IMR-90 (cell line): ENCODE measurements around the gene HEXIM1. TPM values are rescaled to one million over a fixed set of nuclear protein-coding genes. Genes with fewer than 3 reads are reported as not detected.

ENCODE experiments used
- ATAC-seq: fragments of 200-7000 bp; cut with Tn5 transposase; 2 replicates; pipeline ENCODE4 v1.9.1; 2020; ENCODE audit warnings: low read depth, mild to moderate bottlenecking, moderate library complexity
- BruUV-seq: library from RNA; stranded (reverse); fragments of 400-500 nt; replicated peaks from 2 replicates; lab custom pipeline; 2021; lab: Mats Ljungman, UMichigan
- CTCF ChIA-PET: fragments of 300-600 bp; formaldehyde crosslinking; extraction: SDS; loops from one replicate; lab custom pipeline; 2021; ENCODE audit warnings: antibody characterized with exemption; lab: Yijun Ruan, JAX
- POLR2A ChIA-PET: fragments of 300-600 bp; sonication (Branson Sonifier 250); formaldehyde crosslinking; loops from one replicate; lab custom pipeline; 2022; ENCODE audit warnings: antibody characterized with exemption; ENCODE audit not compliant: unreplicated experiment; lab: Charles Lee
- DNase-seq: peaks from one replicate; pipeline ENCODE4 v3.0.0; 2013
- H2AFZ ChIP-seq: replicated peaks from 2 replicates; pipeline ENCODE3; 2013; ENCODE audit warnings: low read length, mild to moderate bottlenecking; ENCODE audit not compliant: poor library complexity
- H2AK5ac ChIP-seq: 2 replicates; pipeline ENCODE4 v1.6.1; 2013; ENCODE audit warnings: low read depth, low read length, inconsistent platforms
- H2AK9ac ChIP-seq: replicated peaks from 2 replicates; pipeline ENCODE3; 2013; ENCODE audit warnings: mild to moderate bottlenecking, low read depth, low read length, moderate library complexity; ENCODE audit not compliant: poor library complexity
- H2BK120ac ChIP-seq: 2 replicates; pipeline ENCODE4 v1.6.1; 2013; ENCODE audit warnings: low read depth, low read length, inconsistent platforms
- H2BK15ac ChIP-seq: 3 replicates; pipeline ENCODE4 v1.6.1; 2013; ENCODE audit warnings: low read depth, low read length, inconsistent platforms
- H2BK20ac ChIP-seq: 2 replicates; pipeline ENCODE4 v1.6.1; 2013; ENCODE audit warnings: low read depth, mild to moderate bottlenecking, inconsistent platforms, low read length, moderate library complexity
- H2BK5ac ChIP-seq: 2 replicates; pipeline ENCODE4 v1.6.1; 2013; ENCODE audit warnings: mild to moderate bottlenecking, low read depth, low read length, inconsistent platforms; ENCODE audit not compliant: poor library complexity, severe bottlenecking
- H3K14ac ChIP-seq: replicated peaks from 2 replicates; pipeline ENCODE4 v1.6.1; 2013; ENCODE audit warnings: low read depth, low read length, inconsistent platforms
- H3K18ac ChIP-seq: 2 replicates; pipeline ENCODE4 v1.6.1; 2013; ENCODE audit warnings: low read depth, low read length, control low read depth
- H3K23ac ChIP-seq: 2 replicates; pipeline ENCODE4 v1.6.1; 2013; ENCODE audit warnings: low read depth, low read length, inconsistent platforms
- H3K27ac ChIP-seq: 2 replicates; pipeline ENCODE4 v1.5.1; 2013; ENCODE audit warnings: mild to moderate bottlenecking, control low read depth, low read length; ENCODE audit not compliant: insufficient read depth
- H3K27me3 ChIP-seq: 2 replicates; pipeline ENCODE4 v1.6.1; 2013; ENCODE audit warnings: low read length; ENCODE audit not compliant: control insufficient read depth, insufficient read depth
- H3K36me3 ChIP-seq: 2 replicates; pipeline ENCODE4 v1.6.1; 2013; ENCODE audit warnings: low read length, mixed read lengths; ENCODE audit not compliant: control insufficient read depth, insufficient read depth
- H3K4ac ChIP-seq: 2 replicates; pipeline ENCODE4 v1.6.1; 2013; ENCODE audit warnings: low read depth, low read length, inconsistent platforms
- H3K4me1 ChIP-seq: 2 replicates; pipeline ENCODE4 v1.6.1; 2013; ENCODE audit warnings: low read length, mixed read lengths; ENCODE audit not compliant: control insufficient read depth, insufficient read depth
- H3K4me2 ChIP-seq: 2 replicates; pipeline ENCODE4 v1.6.1; 2013; ENCODE audit warnings: low read depth, mild to moderate bottlenecking, control low read depth, low read length, moderate library complexity
- H3K4me3 ChIP-seq: 2 replicates; pipeline ENCODE4 v1.5.1; 2013; ENCODE audit warnings: low read depth, mild to moderate bottlenecking, control low read depth, low read length, moderate library complexity; ENCODE audit not compliant: insufficient read depth
- H3K56ac ChIP-seq: 2 replicates; pipeline ENCODE4 v1.6.1; 2013; ENCODE audit warnings: low read length, inconsistent platforms; ENCODE audit not compliant: insufficient read depth; ENCODE audit errors: extremely low read depth
- H3K79me1 ChIP-seq, 2 experiments: 2 replicates each; pipeline ENCODE4 v1.6.1; 2013; ENCODE audit warnings: low read length in 2 of 2, inconsistent platforms in 1 of 2, low read depth in 1 of 2
- H3K9ac ChIP-seq: 2 replicates; pipeline ENCODE4 v1.6.1; 2013; ENCODE audit warnings: low read depth, low read length, control low read depth
- H3K9me1 ChIP-seq: 2 replicates; pipeline ENCODE4 v1.6.1; 2013; ENCODE audit warnings: low read length, inconsistent platforms; ENCODE audit not compliant: insufficient read depth
- H3K9me3 ChIP-seq: 2 replicates; pipeline ENCODE4 v1.6.1; 2013; ENCODE audit warnings: low read length; ENCODE audit not compliant: control insufficient read depth, insufficient read depth
- H4K20me1 ChIP-seq: 2 replicates; pipeline ENCODE4 v1.6.1; 2013; ENCODE audit warnings: low read length, inconsistent platforms; ENCODE audit not compliant: insufficient read depth
- H4K5ac ChIP-seq: 2 replicates; pipeline ENCODE4 v1.6.1; 2013; ENCODE audit warnings: mild to moderate bottlenecking, low read depth, low read length, control low read depth
- H4K8ac ChIP-seq, 2 experiments: 2 replicates each; pipeline ENCODE4 v1.6.1; 2013; ENCODE audit warnings: low read depth in 2 of 2, low read length in 2 of 2, control low read depth in 1 of 2, inconsistent platforms in 1 of 2
- H4K91ac ChIP-seq: 2 replicates; pipeline ENCODE4 v1.6.1; 2013; ENCODE audit warnings: low read depth, low read length, inconsistent platforms; ENCODE audit not compliant: insufficient read depth
- CEBPB ChIP-seq: IDR thresholded peaks from 2 replicates; pipeline ENCODE4 v1.6.1; 2012; ENCODE audit warnings: low read depth, low read length, improper control_type of control experiment
- ELK1 ChIP-seq: fragments of 150-350 bp; IDR thresholded peaks from 2 replicates; pipeline ENCODE4 v1.6.1; 2016; ENCODE audit warnings: low read depth, mild to moderate bottlenecking, low read length, moderate library complexity, borderline replicate concordance
- MAFK ChIP-seq: IDR thresholded peaks from 2 replicates; pipeline ENCODE4 v1.6.1; 2012; ENCODE audit warnings: low read depth, low read length, improper control_type of control experiment
- MAZ ChIP-seq: IDR thresholded peaks from 2 replicates; pipeline ENCODE4 v1.6.1; 2012; ENCODE audit warnings: low read depth, mild to moderate bottlenecking, low read length, improper control_type of control experiment, moderate library complexity, borderline replicate concordance
- MXI1 ChIP-seq: IDR thresholded peaks from 2 replicates; pipeline ENCODE4 v1.6.1; 2012; ENCODE audit warnings: low read depth, mild to moderate bottlenecking, low read length, moderate library complexity, borderline replicate concordance
- POLR2A ChIP-seq: IDR thresholded peaks from 2 replicates; pipeline ENCODE4 v1.6.1; 2012; ENCODE audit warnings: mild to moderate bottlenecking, low read depth, low read length
- RAD21 ChIP-seq: IDR thresholded peaks from 2 replicates; pipeline ENCODE4 v1.6.1; 2012; ENCODE audit warnings: low read length, improper control_type of control experiment
- RCOR1 ChIP-seq: IDR thresholded peaks from 2 replicates; pipeline ENCODE4 v1.6.1; 2012; ENCODE audit warnings: mild to moderate bottlenecking, low read length, improper control_type of control experiment; ENCODE audit not compliant: insufficient replicate concordance
- SMC3 ChIP-seq: fragments of 150-350 bp; IDR thresholded peaks from 2 replicates; pipeline ENCODE4 v1.6.1; 2016; ENCODE audit warnings: low read depth, mild to moderate bottlenecking, antibody characterized with exemption, low read length, moderate library complexity
- USF2 ChIP-seq: fragments of 150-350 bp; IDR thresholded peaks from 2 replicates; pipeline ENCODE4 v1.6.1; 2017; ENCODE audit warnings: mild to moderate bottlenecking, antibody characterized with exemption, low read length, low read depth
- WGBS, 2 experiments: methylation state at CpG; one replicate each; pipeline versions ENCODE4 v1.1.5 to v1.1.7; 2013; ENCODE audit warnings: missing lambda C conversion rate in 2 of 2; ENCODE audit not compliant: insufficient read length in 1 of 2; ENCODE audit errors: extremely low coverage in 2 of 2; 5-methylcytosine and 5-hydroxymethylcytosine counted together
- dilution Hi-C: fragments of 300-500 bp; cut with HindIII; formaldehyde crosslinking; loops from one replicate; pipeline ENCODE4 v1.14.3; 2018; ENCODE audit warnings: low sequenced_read_pairs; ENCODE audit not compliant: unreplicated experiment
- in situ Hi-C: fragments of 300-500 bp; cut with MboI; formaldehyde crosslinking; loops from 3 replicates; pipeline ENCODE4 v1.14.3; 2019; ENCODE audit warnings: low sequenced_read_pairs, inconsistent platforms, mixed read lengths
- intact Hi-C: fragments of 100-400 bp; cut with micrococcal nuclease; formaldehyde crosslinking; loops from 2 replicates; pipeline ENCODE4 v1.10.0; 2022
- polyA plus RNA-seq, 3 experiments: library from polyadenylated mRNA; depleted of rRNA; stranded (reverse); fragments of >200 nt; gene quantifications; 2 replicates each; pipeline ENCODE4 v1.2.3, GENCODE V29; 2012; ENCODE audit warnings: low replicate concordance in 1 of 3
- total RNA-seq: library from RNA; depleted of rRNA; stranded (reverse); fragments of >200 nt; gene quantifications from 2 replicates; pipeline ENCODE4 v1.2.3, GENCODE V29; 2012
- TF ChIP-seq, protein P1 (sequence below): conservative IDR thresholded peaks from 2 replicates; pipeline ENCODE4 v1.5.1; 2012; ENCODE audit warnings: mild to moderate bottlenecking, low read depth, low read length, improper control_type of control experiment

HEXIM1 gene
- total and polyA plus RNA-seq, 2 of the 4 experiments (the other 2 are of a cell fraction), result 5.9 to 14.5 TPM

- peak overlapping the region; percentile 83 for H4K5ac ChIP-seq
- BruUV-seq, result no TSS peak
- peak overlapping the region; percentile 91; the same call in 2 of the 3 replicates for H2BK15ac ChIP-seq
- CTCF ChIA-PET, result interaction anchor here (0.6 to 1.7 kb wide), 2 partner anchors 20 to 23 kb away, joined by 5 to 7 read pairs; no protein-coding TSS in a partner anchor
- H2BK20ac ChIP-seq, result peak overlapping the region; percentile 75
- POLR2A ChIA-PET, result interaction anchor here (2.2 kb wide), 1 partner anchor 11 kb away, joined by 6 read pairs; the partner anchor contains the start of gene HEXIM2
- H3K4ac ChIP-seq, result peak overlapping the region; percentile 96
- peak overlapping the region; percentile 98 to 99 for H4K8ac ChIP-seq
- H3K4me2 ChIP-seq, result peak overlapping the region; percentile 11; the same call in 1 of the 2 replicates
- no peak overlapping the region for H3K56ac ChIP-seq
- no peaks in the 10 kb centered on the region for H3K9me3 ChIP-seq
- in situ Hi-C loops, result no loop called here
- H3K79me1 ChIP-seq, result peaks cover 0 to 19% of the 10 kb centered on the region in 2 experiments; a peak in 1 of 4 replicates
- no peak overlapping the region for H3K4me3 ChIP-seq
- ATAC-seq, result peak; percentile 4; the same call in 1 of the 2 replicates
- H2BK5ac ChIP-seq, result peak overlapping the region; percentile 76
- TF ChIP-seq CEBPB, result no peak
- TF ChIP-seq MXI1, result no peak
- no peak for TF ChIP-seq RAD21
- no peak for TF ChIP-seq POLR2A
- TF ChIP-seq, protein P1, sequence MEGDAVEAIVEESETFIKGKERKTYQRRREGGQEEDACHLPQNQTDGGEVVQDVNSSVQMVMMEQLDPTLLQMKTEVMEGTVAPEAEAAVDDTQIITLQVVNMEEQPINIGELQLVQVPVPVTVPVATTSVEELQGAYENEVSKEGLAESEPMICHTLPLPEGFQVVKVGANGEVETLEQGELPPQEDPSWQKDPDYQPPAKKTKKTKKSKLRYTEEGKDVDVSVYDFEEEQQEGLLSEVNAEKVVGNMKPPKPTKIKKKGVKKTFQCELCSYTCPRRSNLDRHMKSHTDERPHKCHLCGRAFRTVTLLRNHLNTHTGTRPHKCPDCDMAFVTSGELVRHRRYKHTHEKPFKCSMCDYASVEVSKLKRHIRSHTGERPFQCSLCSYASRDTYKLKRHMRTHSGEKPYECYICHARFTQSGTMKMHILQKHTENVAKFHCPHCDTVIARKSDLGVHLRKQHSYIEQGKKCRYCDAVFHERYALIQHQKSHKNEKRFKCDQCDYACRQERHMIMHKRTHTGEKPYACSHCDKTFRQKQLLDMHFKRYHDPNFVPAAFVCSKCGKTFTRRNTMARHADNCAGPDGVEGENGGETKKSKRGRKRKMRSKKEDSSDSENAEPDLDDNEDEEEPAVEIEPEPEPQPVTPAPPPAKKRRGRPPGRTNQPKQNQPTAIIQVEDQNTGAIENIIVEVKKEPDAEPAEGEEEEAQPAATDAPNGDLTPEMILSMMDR, result no peak
- no peak for TF ChIP-seq MAZ
- no peak for TF ChIP-seq USF2
- no peak for TF ChIP-seq MAFK
- TF ChIP-seq RCOR1, result no peak
- TF ChIP-seq ELK1, result no peak
- no peak for TF ChIP-seq SMC3
- 72% methylated on average over 3 of the region's 5 CpGs; no CpG with 5 or more reads in 1 of the 2 experiments for WGBS, 2 experiments
- peak overlapping the region; percentile 71 for H3K27ac ChIP-seq
- H3K9me1 ChIP-seq, result peaks cover 33% of the 10 kb centered on the region
- peaks cover 4% of the 10 kb centered on the region; the same call in 1 of the 2 replicates for H3K36me3 ChIP-seq
- H3K9ac ChIP-seq, result no peak overlapping the region
- no peaks in the 10 kb centered on the region for H3K27me3 ChIP-seq
- intact Hi-C loops, result no loop called here
- H3K18ac ChIP-seq, result peak overlapping the region; percentile 48
- peak overlapping the region; percentile 96 for H4K91ac ChIP-seq
- peak overlapping the region; percentile 93 for H2AFZ ChIP-seq
- peak overlapping the region; percentile 87 for H2AK5ac ChIP-seq
- dilution Hi-C loops, result no loop called here
- peak overlapping the region; percentile 95 for H2AK9ac ChIP-seq
- H3K14ac ChIP-seq, result peak overlapping the region; percentile 87
- peak overlapping the region; percentile 12; the same call in 1 of the 2 replicates for H3K23ac ChIP-seq
- peaks cover 30% of the 10 kb centered on the region for H3K4me1 ChIP-seq
- peak overlapping the region; percentile 88 for H2BK120ac ChIP-seq
- no peaks in the 10 kb centered on the region for H4K20me1 ChIP-seq
- DNase-seq, result no peak
Observed at GRCh38 chr17:45172232-45172540, 23.9 kb downstream of the HEXIM1 start.
